ENCODE results near the gene CNOT4. TPM values are rescaled to one million over a fixed set of nuclear protein-coding genes. Genes with fewer than 3 reads are reported as not detected.

The CNOT4 gene
- total RNA-seq, 1 experiment from 2014 or later = 14.6 TPM

GRCh38 chr7:135334830-135335543 lies 174.9 kb downstream of the CNOT4 start:
- no peak for DNase-seq (ENCODE audit: low spot score)
- no peak overlapping the region for H3K27ac Mint-ChIP-seq
- no peaks in the 10 kb centered on the region for H3K27me3 Mint-ChIP-seq (ENCODE audit: low read depth)
- ChIA-PET CTCF (interaction anchor here (1.0 to 4.0 kb wide), 26 partner anchors 10 to 349 kb away, joined by 3 to 64 read pairs (median 5); partner anchors contain the start of genes AGBL3 and WDR91), POLR2A (interaction anchor here (1.2 kb wide), 1 partner anchor 54 kb away, joined by 3 read pairs; no protein-coding TSS in a partner anchor)
- H3K4me3 Mint-ChIP-seq = no peak overlapping the region
- ATAC-seq = no peak; the same call in 1 of the 2 replicates
- peaks cover 5% of the 10 kb centered on the region for H3K4me1 Mint-ChIP-seq
- TF ChIP-seq ZNF671 (CRISPR knock-in tag; IDR thresholded peaks at IDR 0.05) (no peak), ZBTB21 (CRISPR knock-in tag; IDR thresholded peaks at IDR 0.05; ENCODE audit: borderline replicate concordance) (no peak), ZNF219 (CRISPR knock-in tag; IDR thresholded peaks at IDR 0.05; ENCODE audit: borderline replicate concordance) (no peak), E2F1 (CRISPR knock-in tag; IDR thresholded peaks at IDR 0.05) (no peak), ZBTB43 (CRISPR knock-in tag; IDR thresholded peaks at IDR 0.05) (no peak), ZNF232 (CRISPR knock-in tag; IDR thresholded peaks at IDR 0.05) (no peak), MXD4 (CRISPR knock-in tag; IDR thresholded peaks at IDR 0.05; ENCODE audit: borderline replicate concordance) (no peak), ETV6 (CRISPR knock-in tag; IDR thresholded peaks at IDR 0.05) (no peak), HMGA2 (CRISPR knock-in tag; IDR thresholded peaks at IDR 0.05) (no peak), ZNF317 (CRISPR knock-in tag; IDR thresholded peaks at IDR 0.05; ENCODE audit: borderline replicate concordance, low read depth) (no peak), NFATC4 (CRISPR knock-in tag; IDR thresholded peaks at IDR 0.05) (no peak), MAX (CRISPR knock-in tag; IDR thresholded peaks at IDR 0.05) (no peak)
- TF ChIP-seq, protein P1, sequence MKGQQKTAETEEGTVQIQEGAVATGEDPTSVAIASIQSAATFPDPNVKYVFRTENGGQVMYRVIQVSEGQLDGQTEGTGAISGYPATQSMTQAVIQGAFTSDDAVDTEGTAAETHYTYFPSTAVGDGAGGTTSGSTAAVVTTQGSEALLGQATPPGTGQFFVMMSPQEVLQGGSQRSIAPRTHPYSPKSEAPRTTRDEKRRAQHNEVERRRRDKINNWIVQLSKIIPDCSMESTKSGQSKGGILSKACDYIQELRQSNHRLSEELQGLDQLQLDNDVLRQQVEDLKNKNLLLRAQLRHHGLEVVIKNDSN (CRISPR knock-in tag; IDR thresholded peaks at IDR 0.05) = no peak
- TF ChIP-seq, protein P2, sequence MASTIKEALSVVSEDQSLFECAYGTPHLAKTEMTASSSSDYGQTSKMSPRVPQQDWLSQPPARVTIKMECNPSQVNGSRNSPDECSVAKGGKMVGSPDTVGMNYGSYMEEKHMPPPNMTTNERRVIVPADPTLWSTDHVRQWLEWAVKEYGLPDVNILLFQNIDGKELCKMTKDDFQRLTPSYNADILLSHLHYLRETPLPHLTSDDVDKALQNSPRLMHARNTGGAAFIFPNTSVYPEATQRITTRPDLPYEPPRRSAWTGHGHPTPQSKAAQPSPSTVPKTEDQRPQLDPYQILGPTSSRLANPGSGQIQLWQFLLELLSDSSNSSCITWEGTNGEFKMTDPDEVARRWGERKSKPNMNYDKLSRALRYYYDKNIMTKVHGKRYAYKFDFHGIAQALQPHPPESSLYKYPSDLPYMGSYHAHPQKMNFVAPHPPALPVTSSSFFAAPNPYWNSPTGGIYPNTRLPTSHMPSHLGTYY (CRISPR knock-in tag; IDR thresholded peaks at IDR 0.05) = no peak
- H3K9me3 Mint-ChIP-seq = 0 out of 2 replicates have a peak, but pooled peaks cover 5% of the 10 kb centered on the region
- H3K36me3 Mint-ChIP-seq = no peaks in the 10 kb centered on the region

GRCh38 chr7:135333946-135334345 lies 176.0 kb downstream of the CNOT4 start:
- H3K4me3 Mint-ChIP-seq = no peak overlapping the region
- H3K36me3 Mint-ChIP-seq = no peaks in the 10 kb centered on the region
- ChIA-PET POLR2A (no interaction called here), CTCF (interaction anchor here (2.6 to 4.0 kb wide), 2 partner anchors 53 to 59 kb away, joined by 62 to 64 read pairs; no protein-coding TSS in a partner anchor)
- H3K4me1 Mint-ChIP-seq = peaks cover 5% of the 10 kb centered on the region
- no peak for DNase-seq (ENCODE audit: low spot score)
- H3K27ac Mint-ChIP-seq = no peak overlapping the region
- no peak for TF ChIP-seq ZNF138 (CRISPR knock-in tag; conservative IDR thresholded peaks at IDR 0.05)
- TF ChIP-seq, protein P3, sequence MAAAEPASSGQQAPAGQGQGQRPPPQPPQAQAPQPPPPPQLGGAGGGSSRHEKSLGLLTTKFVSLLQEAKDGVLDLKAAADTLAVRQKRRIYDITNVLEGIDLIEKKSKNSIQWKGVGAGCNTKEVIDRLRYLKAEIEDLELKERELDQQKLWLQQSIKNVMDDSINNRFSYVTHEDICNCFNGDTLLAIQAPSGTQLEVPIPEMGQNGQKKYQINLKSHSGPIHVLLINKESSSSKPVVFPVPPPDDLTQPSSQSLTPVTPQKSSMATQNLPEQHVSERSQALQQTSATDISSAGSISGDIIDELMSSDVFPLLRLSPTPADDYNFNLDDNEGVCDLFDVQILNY (CRISPR knock-in tag; IDR thresholded peaks at IDR 0.05) = no peak
- no peak for TF ChIP-seq TCF7 (CRISPR knock-in tag; IDR thresholded peaks at IDR 0.05; ENCODE audit: low read depth)
- TF ChIP-seq ZNF423 (CRISPR knock-in tag; IDR thresholded peaks at IDR 0.05) = no peak
- TF ChIP-seq NR2C2 (CRISPR knock-in tag; IDR thresholded peaks at IDR 0.05) = no peak
- no peak for TF ChIP-seq FOXJ3 (CRISPR knock-in tag; IDR thresholded peaks at IDR 0.05; ENCODE audit: borderline replicate concordance)
- TF ChIP-seq, protein P4, sequence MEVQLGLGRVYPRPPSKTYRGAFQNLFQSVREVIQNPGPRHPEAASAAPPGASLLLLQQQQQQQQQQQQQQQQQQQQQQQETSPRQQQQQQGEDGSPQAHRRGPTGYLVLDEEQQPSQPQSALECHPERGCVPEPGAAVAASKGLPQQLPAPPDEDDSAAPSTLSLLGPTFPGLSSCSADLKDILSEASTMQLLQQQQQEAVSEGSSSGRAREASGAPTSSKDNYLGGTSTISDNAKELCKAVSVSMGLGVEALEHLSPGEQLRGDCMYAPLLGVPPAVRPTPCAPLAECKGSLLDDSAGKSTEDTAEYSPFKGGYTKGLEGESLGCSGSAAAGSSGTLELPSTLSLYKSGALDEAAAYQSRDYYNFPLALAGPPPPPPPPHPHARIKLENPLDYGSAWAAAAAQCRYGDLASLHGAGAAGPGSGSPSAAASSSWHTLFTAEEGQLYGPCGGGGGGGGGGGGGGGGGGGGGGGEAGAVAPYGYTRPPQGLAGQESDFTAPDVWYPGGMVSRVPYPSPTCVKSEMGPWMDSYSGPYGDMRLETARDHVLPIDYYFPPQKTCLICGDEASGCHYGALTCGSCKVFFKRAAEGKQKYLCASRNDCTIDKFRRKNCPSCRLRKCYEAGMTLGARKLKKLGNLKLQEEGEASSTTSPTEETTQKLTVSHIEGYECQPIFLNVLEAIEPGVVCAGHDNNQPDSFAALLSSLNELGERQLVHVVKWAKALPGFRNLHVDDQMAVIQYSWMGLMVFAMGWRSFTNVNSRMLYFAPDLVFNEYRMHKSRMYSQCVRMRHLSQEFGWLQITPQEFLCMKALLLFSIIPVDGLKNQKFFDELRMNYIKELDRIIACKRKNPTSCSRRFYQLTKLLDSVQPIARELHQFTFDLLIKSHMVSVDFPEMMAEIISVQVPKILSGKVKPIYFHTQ (CRISPR knock-in tag; IDR thresholded peaks at IDR 0.05) = no peak
- H3K27me3 Mint-ChIP-seq (ENCODE audit: low read depth) = no peaks in the 10 kb centered on the region
- 0 out of 2 replicates have a peak, but pooled peaks cover 5% of the 10 kb centered on the region for H3K9me3 Mint-ChIP-seq
- ATAC-seq = no peak

Measured in WTC11 (cell line).